HG03066 (cell line): ENCODE measurements around the gene PGGHG.

Source experiments
- ATAC-seq: cut with Tn5 transposase; IDR thresholded peaks from one replicate; pipeline ENCODE4 v1.9.1; 2021; ENCODE audit warnings: low read depth; ENCODE audit not compliant: unreplicated experiment

PGGHG gene

GRCh38 chr11:344836-345578 lies 56.1 kb downstream of the PGGHG start:
- no peak for ATAC-seq
